Subcutaneous abdominal adipose tissue (tissue), 5 donors: ENCODE measurements around the gene IQCN.

ENCODE experiments used
- H3K27ac ChIP-seq: one replicate; pipeline ENCODE4 v1.7.0; 2013; ENCODE audit warnings: low read depth, mild to moderate bottlenecking, inconsistent platforms, low read length, moderate library complexity
- H3K27me3 ChIP-seq, 5 donors: one replicate each; pipeline ENCODE4 v1.7.0; 2013; ENCODE audit warnings: low read length in 5 of 5, inconsistent platforms in 1 of 5; ENCODE audit not compliant: control insufficient read depth in 5 of 5, insufficient read depth in 4 of 5
- H3K36me3 ChIP-seq, 5 donors: one replicate each; pipeline ENCODE4 v1.7.0; 2013; ENCODE audit warnings: low read length in 5 of 5; ENCODE audit not compliant: control insufficient read depth in 5 of 5, insufficient read depth in 5 of 5
- H3K4me1 ChIP-seq, 5 donors: one replicate each; pipeline ENCODE4 v1.7.0; 2013; ENCODE audit warnings: low read length in 5 of 5, mild to moderate bottlenecking in 3 of 5, moderate library complexity in 1 of 5; ENCODE audit not compliant: control insufficient read depth in 5 of 5, insufficient read depth in 5 of 5
- H3K4me3 ChIP-seq, 5 donors: one replicate each; pipeline ENCODE4 v1.7.0; 2013; ENCODE audit warnings: low read length in 5 of 5, low read depth in 1 of 5
- H3K9ac ChIP-seq, 5 donors: one replicate each; pipeline ENCODE4 v1.7.0; 2013; ENCODE audit warnings: low read length in 5 of 5, mild to moderate bottlenecking in 4 of 5, moderate library complexity in 3 of 5
- H3K9me3 ChIP-seq, 5 donors: one replicate each; pipeline ENCODE4 v1.7.0; 2013; ENCODE audit warnings: low read length in 5 of 5; ENCODE audit not compliant: control insufficient read depth in 5 of 5
- donor health status: healthy.
- donor health status: healthy.
- donor health status: healthy.
- donor health status: healthy.
- donor health status: healthy.

IQCN gene

GRCh38 chr19:18266771-18267686 lies 7.2 kb downstream of the IQCN start:
- Histone ChIP-seq H3K27me3 (no peaks in the 10 kb centered on the region), H3K4me3 (no peak overlapping the region), H3K9ac (no peak overlapping the region), H3K9me3 (no peaks in the 10 kb centered on the region), H3K4me1 (no peaks in the 10 kb centered on the region), H3K27ac (no peak overlapping the region), H3K36me3 (peaks cover 3 to 65% (median 55%) of the 10 kb centered on the region in 5 donors)

DNA sequence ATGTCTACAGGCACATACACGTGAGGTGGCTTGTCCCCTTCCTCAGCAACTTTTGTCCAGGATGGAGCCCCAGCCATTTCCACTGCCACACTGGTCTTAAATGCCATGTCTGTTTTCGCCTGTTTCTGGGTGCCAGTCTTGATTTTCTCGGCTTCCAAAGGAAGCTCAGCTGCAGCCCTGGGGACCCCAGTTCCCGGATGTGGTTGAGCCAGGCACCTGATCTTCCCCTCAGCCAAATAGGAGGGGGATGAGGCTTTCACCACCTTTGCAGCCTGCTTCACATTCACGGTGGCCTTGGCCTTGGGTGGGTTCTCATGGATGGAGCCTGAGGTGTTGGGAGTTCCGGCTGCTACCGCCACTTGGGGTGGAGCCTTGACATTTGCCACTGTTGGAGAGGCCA lies 8.7 kb downstream of the IQCN start:
- no peak overlapping the region for H3K4me3 ChIP-seq
- H3K9ac ChIP-seq = no peak overlapping the region
- no peak overlapping the region for H3K27ac ChIP-seq
- H3K4me1 ChIP-seq = no peaks in the 10 kb centered on the region
- peaks cover 3 to 65% (median 55%) of the 10 kb centered on the region in 5 donors for H3K36me3 ChIP-seq
- H3K27me3 ChIP-seq = no peaks in the 10 kb centered on the region
- H3K9me3 ChIP-seq = no peaks in the 10 kb centered on the region

DNA sequence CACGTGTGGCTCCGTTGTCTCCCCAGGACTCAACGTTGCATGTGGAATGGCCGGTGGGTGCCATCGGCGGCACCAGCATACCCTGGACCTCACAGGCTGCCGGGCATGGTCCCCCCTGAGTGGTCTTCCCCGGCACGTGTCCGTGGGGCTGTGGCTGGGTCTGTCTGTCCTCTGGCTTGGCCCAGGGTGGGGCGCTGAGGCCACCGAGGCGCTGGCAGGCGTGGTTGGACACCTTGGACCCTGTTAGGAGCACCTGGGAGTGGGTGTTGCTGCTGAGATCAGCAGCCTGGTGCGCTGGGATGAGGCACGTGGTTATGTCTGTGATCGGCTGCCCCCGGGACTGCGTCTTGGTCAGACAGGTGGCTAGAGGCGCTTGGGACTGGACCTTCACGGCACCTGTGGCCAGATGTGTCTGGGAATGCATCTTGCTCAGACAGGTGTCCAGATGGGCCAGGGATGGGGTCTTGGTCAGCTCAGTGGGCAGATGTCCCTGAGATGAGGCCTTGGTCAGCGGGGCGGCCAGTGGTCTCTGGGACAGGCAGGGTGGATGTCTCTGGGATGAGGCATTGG lies 9.2 kb downstream of the IQCN start:
- no peak overlapping the region for H3K27ac ChIP-seq
- H3K4me3 ChIP-seq = no peak overlapping the region
- no peaks in the 10 kb centered on the region for H3K4me1 ChIP-seq
- H3K9me3 ChIP-seq = no peaks in the 10 kb centered on the region
- peaks cover 3 to 65% (median 55%) of the 10 kb centered on the region in 5 donors for H3K36me3 ChIP-seq
- no peak overlapping the region for H3K9ac ChIP-seq
- H3K27me3 ChIP-seq = no peaks in the 10 kb centered on the region

DNA sequence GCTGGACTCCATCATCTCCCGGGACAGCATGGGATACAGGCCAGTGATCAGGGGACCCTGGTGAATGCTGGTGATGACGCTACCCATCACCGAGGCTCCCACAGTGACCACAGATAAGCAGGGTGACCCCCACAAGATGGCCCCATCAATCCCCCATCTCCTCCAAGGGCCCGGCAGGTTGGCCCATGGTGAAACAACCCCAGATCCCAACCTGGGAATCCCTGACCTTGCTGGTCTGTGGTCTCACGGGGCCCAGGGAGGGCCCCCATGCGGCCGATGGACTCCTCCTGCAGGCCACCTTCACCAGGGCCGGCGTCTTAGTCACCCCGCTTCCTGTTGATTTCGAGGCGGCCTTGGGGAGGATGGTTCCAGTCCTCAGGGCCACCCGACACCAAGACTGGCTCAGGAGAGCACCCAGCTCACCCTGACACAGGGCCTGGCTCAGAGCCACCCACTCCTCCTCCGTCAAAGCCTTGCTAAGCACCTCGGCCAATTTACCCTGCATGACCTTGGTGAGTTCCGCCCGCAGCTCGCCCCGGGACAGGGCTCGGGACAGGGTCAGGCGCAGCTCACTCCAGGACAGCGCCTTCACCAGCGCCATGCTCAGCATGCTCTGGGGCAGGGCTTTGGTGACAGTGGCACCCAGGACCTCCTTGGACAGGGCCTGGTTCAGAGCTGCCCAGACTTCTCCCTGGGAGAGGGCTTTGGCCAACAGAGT lies 10.0 kb downstream of the IQCN start:
- H3K27me3 ChIP-seq = no peaks in the 10 kb centered on the region
- no peaks in the 10 kb centered on the region for H3K4me1 ChIP-seq
- H3K9me3 ChIP-seq = no peaks in the 10 kb centered on the region
- no peak overlapping the region for H3K9ac ChIP-seq
- H3K36me3 ChIP-seq = peaks cover 3 to 65% (median 54%) of the 10 kb centered on the region in 5 donors
- H3K27ac ChIP-seq = no peak overlapping the region
- H3K4me3 ChIP-seq = no peak overlapping the region

- Histone ChIP-seq H3K9ac (no peak overlapping the region), H3K4me3 (no peak overlapping the region), H3K9me3 (no peaks in the 10 kb centered on the region), H3K4me1 (no peaks in the 10 kb centered on the region), H3K36me3 (peaks cover 3 to 60% (median 48%) of the 10 kb centered on the region in 5 donors), H3K27me3 (no peaks in the 10 kb centered on the region), H3K27ac (no peak overlapping the region)
Measured at GRCh38 chr19:18263324-18264136, 10.7 kb downstream of the IQCN start.

DNA sequence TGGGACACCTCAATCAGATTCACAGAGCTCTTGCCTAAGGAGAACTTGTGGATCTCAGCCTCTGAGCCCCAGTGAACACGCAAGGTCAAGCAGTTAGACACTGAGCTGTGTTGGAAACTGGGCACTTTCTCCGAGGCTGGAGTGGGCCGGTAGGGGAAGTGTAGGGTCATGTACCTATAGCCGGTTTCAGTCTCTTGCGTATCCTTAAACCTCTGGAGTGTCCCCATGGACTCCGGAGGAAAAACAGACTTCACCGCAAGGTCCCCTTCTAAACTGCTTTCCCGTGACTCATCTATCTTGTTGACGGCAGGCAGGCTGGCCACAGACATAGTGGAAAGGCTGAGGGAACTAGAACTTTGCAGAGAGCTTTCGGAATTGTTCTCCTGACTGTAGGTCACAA lies 11.3 kb downstream of the IQCN start:
- no peak overlapping the region for H3K27ac ChIP-seq
- no peaks in the 10 kb centered on the region for H3K27me3 ChIP-seq
- peaks cover 0 to 54% (median 45%) of the 10 kb centered on the region in 5 donors for H3K36me3 ChIP-seq
- no peak overlapping the region for H3K4me3 ChIP-seq
- H3K4me1 ChIP-seq = no peaks in the 10 kb centered on the region
- H3K9me3 ChIP-seq = no peaks in the 10 kb centered on the region
- H3K9ac ChIP-seq = no peak overlapping the region

- no peaks in the 10 kb centered on the region for H3K27me3 ChIP-seq
- H3K27ac ChIP-seq = no peak overlapping the region
- no peaks in the 10 kb centered on the region for H3K9me3 ChIP-seq
- no peak overlapping the region for H3K4me3 ChIP-seq
- H3K9ac ChIP-seq = no peak overlapping the region
- no peaks in the 10 kb centered on the region for H3K4me1 ChIP-seq
- peaks cover 0 to 52% (median 45%) of the 10 kb centered on the region in 5 donors for H3K36me3 ChIP-seq
Measured at GRCh38 chr19:18262144-18262543, 12.1 kb downstream of the IQCN start.

GRCh38 chr19:18261474-18261873 lies 12.8 kb downstream of the IQCN start:
- Histone ChIP-seq H3K9me3 (no peaks in the 10 kb centered on the region), H3K9ac (no peak overlapping the region), H3K4me3 (no peak overlapping the region), H3K27me3 (no peaks in the 10 kb centered on the region), H3K27ac (no peak overlapping the region), H3K4me1 (no peaks in the 10 kb centered on the region), H3K36me3 (peaks cover 0 to 50% (median 38%) of the 10 kb centered on the region in 5 donors)

DNA sequence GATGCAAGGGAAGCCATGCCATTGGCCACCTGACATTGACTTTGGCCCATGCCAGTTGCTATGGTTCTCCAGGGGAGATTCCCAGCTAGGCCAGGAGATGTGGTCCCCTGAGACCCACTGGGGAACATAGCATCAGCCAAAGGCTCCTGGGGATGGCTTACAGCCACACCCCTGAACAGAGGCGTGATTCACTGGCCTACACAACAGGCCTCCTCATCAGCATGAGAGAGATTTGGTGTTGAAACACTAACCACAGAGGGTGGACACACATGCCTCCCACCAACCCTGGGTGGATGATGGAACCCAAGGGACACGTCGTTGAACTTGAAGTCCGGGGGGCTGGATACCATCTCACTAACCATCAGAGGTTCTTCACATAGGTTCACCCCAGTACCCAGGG lies 14.4 kb downstream of the IQCN start:
- Histone ChIP-seq H3K4me1 (peaks cover 0 to 4% (median 0%) of the 10 kb centered on the region in 5 donors), H3K9me3 (no peaks in the 10 kb centered on the region), H3K36me3 (peaks cover 0 to 34% (median 22%) of the 10 kb centered on the region in 5 donors), H3K27ac (no peak overlapping the region), H3K9ac (no peak overlapping the region), H3K4me3 (no peak overlapping the region), H3K27me3 (peaks cover 2 to 7% (median 6%) of the 10 kb centered on the region in 5 donors)
